Effector memory CD4-positive, alpha-beta T cell (primary cell): ENCODE measurements around the gene PYGM.

ENCODE experiments used
- DNase-seq, 3 donors: peaks; one replicate each; pipeline ENCODE4 v3.0.0-alpha.2; 2020
- H3K27ac ChIP-seq: 2 replicates; pipeline ENCODE4 v1.7.0; 2013; ENCODE audit warnings: mild to moderate bottlenecking, low read length, moderate library complexity; ENCODE audit not compliant: insufficient read depth, poor library complexity, severe bottlenecking
- H3K27me3 ChIP-seq: replicated peaks from 2 replicates; pipeline ENCODE4 v1.7.0; 2013; ENCODE audit warnings: mild to moderate bottlenecking, low read length; ENCODE audit not compliant: insufficient read depth, control insufficient read depth, poor library complexity, severe bottlenecking
- H3K36me3 ChIP-seq: 2 replicates; pipeline ENCODE4 v1.7.0; 2013; ENCODE audit warnings: mild to moderate bottlenecking, low read length, moderate library complexity; ENCODE audit not compliant: control insufficient read depth, insufficient read depth
- H3K4me1 ChIP-seq: 2 replicates; pipeline ENCODE4 v1.7.0; 2013; ENCODE audit warnings: low read length, mild to moderate bottlenecking; ENCODE audit not compliant: control insufficient read depth, insufficient read depth, poor library complexity, severe bottlenecking
- H3K4me3 ChIP-seq: 2 replicates; pipeline ENCODE4 v1.7.0; 2013; ENCODE audit warnings: low read length, low read depth, mild to moderate bottlenecking; ENCODE audit not compliant: insufficient read depth, poor library complexity, severe bottlenecking
- H3K9me3 ChIP-seq: 2 replicates; pipeline ENCODE4 v1.7.0; 2013; ENCODE audit warnings: mild to moderate bottlenecking, low read length, moderate library complexity; ENCODE audit not compliant: control insufficient read depth

PYGM gene

GRCh38 chr11:64744544-64745188 lies 15.1 kb downstream of the PYGM start:
- Histone ChIP-seq H3K4me1 (peaks cover 25% of the 10 kb centered on the region), H3K9me3 (no peaks in the 10 kb centered on the region), H3K27ac (peak overlapping the region; percentile 98), H3K27me3 (no peaks in the 10 kb centered on the region), H3K4me3 (peak overlapping the region; percentile 76), H3K36me3 (peaks cover 23% of the 10 kb centered on the region)
- DNase-seq: peak in 2 of 3 donors; percentile 36 to 37

DNA sequence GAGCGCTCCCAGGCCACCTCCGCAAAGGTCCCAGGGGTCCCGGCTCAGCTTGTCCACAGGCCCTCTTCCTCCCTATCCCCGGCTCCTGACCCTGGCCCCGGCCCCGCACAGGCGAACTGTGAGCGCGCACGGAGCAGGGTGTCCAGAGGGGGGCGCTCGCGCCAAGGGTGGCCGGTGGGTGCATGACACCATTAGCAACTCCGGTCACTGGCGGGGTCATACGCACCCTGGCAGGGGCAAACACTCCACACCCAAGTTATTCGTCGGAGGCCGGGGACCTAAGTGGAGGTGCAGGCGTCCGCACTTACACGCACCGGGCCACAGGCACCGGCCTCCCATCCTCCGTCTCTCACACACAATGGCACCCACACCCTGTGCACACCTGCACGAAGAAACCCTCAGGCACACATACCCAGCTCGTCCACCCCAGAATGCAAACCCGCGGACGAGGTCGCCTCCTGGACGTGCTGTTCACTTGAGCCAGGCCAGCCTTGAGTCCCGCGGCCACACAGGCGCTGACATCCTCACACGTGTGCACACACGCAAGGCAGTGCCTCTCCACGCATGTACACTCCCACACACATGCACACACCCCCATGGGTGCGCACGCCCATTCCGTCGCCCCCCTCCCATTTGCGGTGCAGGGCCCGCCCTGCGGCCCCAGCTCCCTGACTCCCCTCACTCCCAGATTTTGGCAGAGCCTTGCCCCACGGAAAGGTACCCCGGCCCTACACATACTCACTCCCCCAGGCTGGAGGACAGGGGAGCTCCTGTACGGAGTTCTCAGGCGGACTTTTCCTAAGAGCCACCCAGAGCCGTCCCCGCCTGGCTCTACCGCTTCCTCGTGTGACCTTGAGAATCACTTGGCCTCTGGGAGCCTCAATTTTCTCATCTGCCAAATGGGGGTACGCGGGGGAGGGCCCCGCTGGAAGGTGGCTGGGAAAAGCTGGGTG lies 15.9 kb downstream of the PYGM start, which contains the start of gene RASGRP2:
RASGRP2 (minus strand) TSS at position 552 of the 953 bp plus-strand sequence. CDS start 1,276 bp downstream, outside the sequence.
- H3K36me3 ChIP-seq: peaks cover 31% of the 10 kb centered on the region
- H3K4me3 ChIP-seq: peak within 1 kb of the TSS; percentile 76
- H3K27me3 ChIP-seq: no peaks in the 10 kb centered on the region
- H3K4me1 ChIP-seq: peaks cover 25% of the 10 kb centered on the region
- no peaks in the 10 kb centered on the region for H3K9me3 ChIP-seq
- H3K27ac ChIP-seq: peak within 1 kb of the TSS; percentile 98
- peak; percentile 72 to 77 (median 74) for DNase-seq

DNA sequence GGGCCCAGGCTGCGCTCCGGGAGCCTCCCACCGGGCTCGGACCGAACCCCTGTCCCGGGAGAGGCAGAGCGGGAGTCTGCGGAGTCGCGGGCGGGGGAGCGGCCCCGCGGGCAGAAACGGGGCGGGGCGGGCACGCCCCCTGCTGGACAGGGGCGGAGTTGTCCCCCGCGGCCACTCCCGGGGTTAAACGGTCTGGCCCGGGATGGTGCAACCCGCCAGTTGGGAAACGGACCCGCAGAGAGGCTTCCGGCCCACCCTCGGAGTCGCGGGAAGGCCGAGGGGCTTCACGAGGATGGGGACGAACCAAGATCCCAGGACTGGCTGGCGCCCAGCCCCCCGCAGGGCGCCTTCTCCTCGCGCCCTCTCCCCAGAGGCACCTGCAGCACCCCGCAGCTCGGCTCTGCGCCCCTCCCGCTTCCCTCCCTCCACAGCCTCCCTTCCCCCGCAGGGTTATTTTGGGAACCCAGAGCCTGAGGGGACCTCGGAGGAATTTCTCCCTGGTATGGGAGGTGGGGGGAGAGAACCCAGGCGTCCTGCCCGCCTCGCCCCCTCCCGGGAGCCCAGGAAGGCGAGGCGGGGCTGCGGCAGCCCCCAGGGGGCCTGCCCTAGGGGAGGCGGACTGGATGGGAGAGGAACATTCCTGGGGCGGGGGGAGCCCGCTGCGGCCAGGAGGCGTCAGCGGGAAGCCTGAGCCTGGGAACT lies 16.7 kb downstream of the PYGM start:
- H3K36me3 ChIP-seq: peaks cover 36% of the 10 kb centered on the region
- peak overlapping the region; percentile 98 for H3K27ac ChIP-seq
- peak; percentile 59 to 69 (median 65) for DNase-seq
- H3K4me1 ChIP-seq: peaks cover 25% of the 10 kb centered on the region
- H3K4me3 ChIP-seq: peak overlapping the region; percentile 70
- no peaks in the 10 kb centered on the region for H3K9me3 ChIP-seq
- H3K27me3 ChIP-seq: no peaks in the 10 kb centered on the region

DNA sequence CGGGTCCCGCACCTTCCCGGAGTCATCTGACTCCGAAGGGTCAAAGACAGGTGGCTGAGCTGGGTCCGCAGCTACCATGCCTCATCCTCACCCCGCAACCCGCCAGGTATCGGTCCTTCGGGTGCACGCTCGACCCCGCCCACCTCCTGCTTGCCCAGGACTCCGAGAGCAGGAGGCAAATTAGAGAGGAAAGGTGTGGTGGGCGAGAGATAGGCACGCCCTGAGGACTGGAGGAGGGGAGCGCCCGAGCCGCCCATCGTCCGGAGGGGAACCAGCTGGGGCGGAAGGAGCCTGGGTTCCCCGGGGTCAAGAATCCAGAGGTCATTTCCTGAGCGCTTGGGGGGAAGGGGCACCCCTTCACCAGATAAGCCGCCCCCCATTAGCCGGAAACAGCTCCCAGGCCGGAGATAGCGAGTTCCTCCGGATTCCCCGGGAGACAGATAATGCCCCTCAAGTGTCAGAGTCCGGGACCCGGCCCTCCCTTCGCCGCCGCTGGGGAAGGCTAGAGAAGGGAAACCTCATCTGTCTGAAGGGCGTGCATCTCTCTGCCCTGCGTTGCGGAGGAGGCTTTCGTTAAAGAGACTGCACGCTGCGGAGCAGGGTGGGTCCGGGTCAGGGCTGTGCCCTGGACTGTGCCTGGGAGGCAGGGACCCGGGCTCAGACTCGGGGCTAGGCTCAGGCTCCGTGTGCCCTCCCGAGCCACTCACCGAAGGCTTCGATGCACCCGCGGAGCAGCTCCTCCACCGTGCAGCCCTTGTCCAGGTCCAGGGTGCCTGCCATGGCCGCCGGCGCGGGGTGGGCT lies 17.5 kb downstream of the PYGM start:
- H3K27ac ChIP-seq: peak overlapping the region; percentile 98

GRCh38 chr11:64741375-64742086 lies 18.2 kb downstream of the PYGM start:
- peaks cover 48% of the 10 kb centered on the region for H3K36me3 ChIP-seq
- H3K4me3 ChIP-seq: peak overlapping the region; percentile 70
- H3K27ac ChIP-seq: peak overlapping the region; percentile 98
- H3K4me1 ChIP-seq: peaks cover 25% of the 10 kb centered on the region
- H3K9me3 ChIP-seq: no peaks in the 10 kb centered on the region
- H3K27me3 ChIP-seq: no peaks in the 10 kb centered on the region
- no peak for DNase-seq

More for the DNA sequence above, 17.5 kb downstream of the PYGM start:
- Histone ChIP-seq H3K9me3 (no peaks in the 10 kb centered on the region), H3K4me1 (peaks cover 25% of the 10 kb centered on the region), H3K4me3 (peak overlapping the region; percentile 70), H3K36me3 (peaks cover 40% of the 10 kb centered on the region), H3K27me3 (no peaks in the 10 kb centered on the region)
- DNase-seq: no peak

- Histone ChIP-seq H3K4me3 (no peak overlapping the region), H3K27me3 (no peaks in the 10 kb centered on the region), H3K4me1 (peaks cover 12% of the 10 kb centered on the region), H3K27ac (no peak overlapping the region), H3K9me3 (no peaks in the 10 kb centered on the region), H3K36me3 (peaks cover 65% of the 10 kb centered on the region)
- no peak for DNase-seq
Measured at GRCh38 chr11:64739871-64740270, 19.9 kb downstream of the PYGM start.

DNA sequence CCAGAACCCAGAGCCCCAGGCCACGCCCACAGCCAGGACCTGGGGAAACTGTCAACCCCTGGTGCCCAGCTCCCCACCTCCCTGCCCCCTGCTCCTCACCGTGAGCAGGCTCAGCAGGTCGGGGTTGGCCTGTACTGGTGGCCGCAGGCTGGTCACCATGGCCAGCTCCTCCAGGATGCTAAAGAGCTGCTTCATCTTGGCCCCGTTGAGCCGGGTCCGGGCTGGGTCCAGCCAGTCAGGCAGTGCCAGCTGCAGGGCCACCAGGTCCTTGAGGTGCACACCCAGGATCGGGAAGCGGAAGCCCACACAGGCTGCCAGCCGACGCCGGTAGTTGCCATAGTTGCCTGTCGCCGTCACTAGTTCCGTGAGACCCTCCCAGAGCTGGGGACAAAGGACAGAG lies 23.1 kb downstream of the PYGM start:
- H3K36me3 ChIP-seq: peaks cover 84% of the 10 kb centered on the region
- no peak overlapping the region for H3K4me3 ChIP-seq
- no peak for DNase-seq
- peak overlapping the region; percentile 32 for H3K27ac ChIP-seq
- H3K27me3 ChIP-seq: no peaks in the 10 kb centered on the region
- peaks cover 2% of the 10 kb centered on the region for H3K4me1 ChIP-seq
- no peaks in the 10 kb centered on the region for H3K9me3 ChIP-seq

GRCh38 chr11:64735725-64736259 lies 24.0 kb downstream of the PYGM start:
- Histone ChIP-seq H3K27me3 (no peaks in the 10 kb centered on the region), H3K36me3 (peaks cover 81% of the 10 kb centered on the region), H3K4me3 (no peak overlapping the region), H3K9me3 (no peaks in the 10 kb centered on the region), H3K27ac (no peak overlapping the region), H3K4me1 (no peaks in the 10 kb centered on the region)
- DNase-seq: no peak
